Kasumi-1 (cell line): Measurements from ENCODE around the gene FASN.
A peak's percentile ranks its signal among the peaks of the same experiment; 100 is the strongest.

Experiments used
- DNase-seq, 2 experiments: peaks; one replicate each; lab custom pipeline; 2025; lab: John Stamatoyannopoulos, UW

Gene FASN

GRCh38 chr17:82055965-82056728, 41.9 kb downstream of the FASN start:
- no peak for DNase-seq

GRCh38 chr17:82055023-82055964, 42.7 kb downstream of the FASN start:
- DNase-seq = peak in 1 of 2 experiments; percentile 22

GRCh38 chr17:82054351-82055022, 43.5 kb downstream of the FASN start:
- DNase-seq = no peak

- no peak for DNase-seq
Measured at GRCh38 chr17:82053556-82054263, 44.3 kb downstream of the FASN start.

- DNase-seq = no peak
Measured at GRCh38 chr17:82053130-82053529, 44.9 kb downstream of the FASN start.

- no peak for DNase-seq
Measured at GRCh38 chr17:82052638-82053059, 45.4 kb downstream of the FASN start.

GRCh38 chr17:82051776-82052637, 46.0 kb downstream of the FASN start, which contains the start of the genes GPS1 and RFNG:
Gene GPS1 (plus strand): TSS chr17:82051898. CDS start chr17:82051932, 34 bp downstream.
Gene RFNG (minus strand): TSS chr17:82051811. CDS start chr17:82051766, 45 bp downstream.
- DNase-seq = peak; percentile 66 to 68

- no peak for DNase-seq
Measured at GRCh38 chr17:82050761-82051641, 47.0 kb downstream of the FASN start.

GRCh38 chr17:82050152-82050760, 47.8 kb downstream of the FASN start:
- no peak for DNase-seq

GRCh38 chr17:82049521-82049971, 48.5 kb downstream of the FASN start:
- DNase-seq = no peak

- DNase-seq = no peak
Measured at GRCh38 chr17:82049106-82049505, 48.9 kb downstream of the FASN start.

GRCh38 chr17:82048571-82048971, 49.5 kb downstream of the FASN start:
- no peak for DNase-seq

- DNase-seq = no peak
Measured at GRCh38 chr17:82047914-82048570, 50.0 kb downstream of the FASN start.

- DNase-seq = no peak
Measured at GRCh38 chr17:82047379-82047778, 50.7 kb downstream of the FASN start.

- no peak for DNase-seq
Measured at GRCh38 chr17:82046903-82047302, 51.1 kb downstream of the FASN start.

GRCh38 chr17:82045936-82046484, 52.0 kb downstream of the FASN start:
- no peak for DNase-seq

GRCh38 chr17:82043507-82043906, 54.5 kb downstream of the FASN start:
- no peak for DNase-seq

GRCh38 chr17:82042649-82043048, 55.4 kb downstream of the FASN start:
- no peak for DNase-seq
